GM18517 (cell line): Measurements from ENCODE around the gene SLC9A9.
"Not testable (repeated sequence)": the region's sequence is repeated elsewhere in the genome, so short reads cannot be mapped to it uniquely, and the experiment has no call there.

Source experiments
- ATAC-seq: cut with Tn5 transposase; IDR thresholded peaks from one replicate; pipeline ENCODE4 v1.9.1; 2021; ENCODE audit warnings: mild to moderate bottlenecking, moderate library complexity; ENCODE audit not compliant: unreplicated experiment

The SLC9A9 gene

DNA sequence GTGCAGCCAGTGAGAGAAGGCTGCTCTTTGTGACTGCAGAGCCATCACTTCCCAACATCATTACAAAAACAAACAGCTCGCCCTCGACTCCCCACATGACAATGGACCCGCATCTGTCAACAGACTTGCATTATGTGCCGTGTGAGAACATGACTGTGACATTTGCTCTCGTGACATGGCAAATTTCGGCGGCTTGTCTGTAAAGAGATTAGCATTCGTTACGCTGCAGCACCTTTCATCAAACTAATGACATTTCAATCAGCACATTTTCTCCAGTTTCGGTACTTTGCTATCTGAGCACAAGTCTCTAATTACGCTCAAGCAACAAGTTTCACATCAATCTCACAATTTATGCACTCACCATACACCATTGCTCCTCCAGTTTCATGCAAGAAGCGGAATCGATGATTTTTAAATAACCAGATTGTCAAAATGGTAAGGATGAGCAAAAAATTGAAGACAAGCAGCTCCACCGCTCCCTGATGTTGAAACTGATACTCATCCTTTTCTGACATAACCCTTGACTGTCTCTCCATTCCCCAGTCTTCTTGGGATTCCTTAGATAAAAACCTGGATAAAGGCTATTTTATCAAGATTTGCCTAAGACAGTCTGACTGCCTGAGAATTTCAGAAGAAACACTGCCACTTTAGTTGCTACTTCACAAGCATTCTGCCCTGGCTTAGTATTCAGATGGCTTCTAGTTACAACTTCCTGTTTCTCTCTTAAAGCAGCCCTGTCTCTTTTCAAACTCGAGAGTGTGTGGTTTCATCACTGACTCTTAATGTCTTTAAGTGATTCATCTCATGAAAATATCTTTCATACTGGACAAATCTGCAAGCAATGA lies at the start of gene SLC9A9:
Gene SLC9A9, minus strand, starts transcription at position 682 of the 845 bp plus-strand sequence. Its CDS starts 146 bp downstream, at position 536.
- ATAC-seq: peak; percentile 91

DNA sequence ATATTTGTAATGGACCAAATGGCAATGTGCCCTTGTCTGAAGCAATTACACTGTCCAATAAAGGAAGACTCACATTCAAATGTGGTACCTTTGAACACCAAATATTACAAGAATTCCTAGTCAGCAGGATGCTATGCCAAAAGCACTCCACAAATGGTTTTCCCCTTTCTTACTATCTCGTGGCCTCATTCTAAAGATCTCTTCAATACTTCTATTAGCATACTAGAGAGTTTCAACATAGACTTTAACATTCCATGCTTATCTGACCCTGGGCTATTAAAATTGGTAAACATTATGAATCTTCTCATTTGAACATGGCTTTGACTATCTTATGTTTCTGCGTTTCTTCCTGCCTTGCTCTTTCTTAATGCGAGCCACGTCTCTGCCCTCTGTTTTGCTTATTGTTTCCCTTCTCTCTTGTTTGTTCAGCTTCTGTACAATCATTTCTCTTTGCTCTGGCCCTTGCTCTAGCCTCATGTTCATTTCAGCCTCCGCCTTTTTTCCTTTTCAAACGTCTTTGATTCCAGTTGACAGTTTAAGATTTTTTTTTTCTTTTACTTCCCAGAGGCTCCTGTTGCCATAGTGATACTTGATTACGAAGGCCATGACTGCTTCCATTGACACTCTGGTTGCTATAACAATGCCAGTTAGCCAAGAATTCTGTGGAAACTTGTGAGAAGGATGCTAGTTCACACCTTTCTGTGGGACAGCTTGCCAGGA lies 49.5 kb upstream of the SLC9A9 start:
- ATAC-seq: no peak

DNA sequence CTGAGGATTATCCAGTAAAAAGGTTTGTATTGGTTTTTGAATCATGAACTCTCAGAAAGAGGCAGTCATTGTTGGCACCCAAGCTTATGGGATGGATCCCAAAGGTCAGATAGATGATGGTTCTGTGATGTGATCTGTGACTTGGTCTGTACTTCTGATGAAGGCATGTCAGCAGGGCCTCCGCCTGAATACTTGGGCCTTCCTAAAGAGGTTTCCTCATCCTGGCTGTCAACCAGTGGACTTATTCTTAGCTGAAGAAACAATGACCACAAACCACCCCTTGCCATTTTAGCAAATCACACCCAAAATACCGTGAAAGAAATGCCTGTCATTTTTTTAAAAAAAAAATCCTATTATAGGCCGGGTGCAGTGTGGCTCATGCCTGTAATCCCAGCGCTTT lies 48.2 kb upstream of the SLC9A9 start:
- no peak for ATAC-seq

DNA sequence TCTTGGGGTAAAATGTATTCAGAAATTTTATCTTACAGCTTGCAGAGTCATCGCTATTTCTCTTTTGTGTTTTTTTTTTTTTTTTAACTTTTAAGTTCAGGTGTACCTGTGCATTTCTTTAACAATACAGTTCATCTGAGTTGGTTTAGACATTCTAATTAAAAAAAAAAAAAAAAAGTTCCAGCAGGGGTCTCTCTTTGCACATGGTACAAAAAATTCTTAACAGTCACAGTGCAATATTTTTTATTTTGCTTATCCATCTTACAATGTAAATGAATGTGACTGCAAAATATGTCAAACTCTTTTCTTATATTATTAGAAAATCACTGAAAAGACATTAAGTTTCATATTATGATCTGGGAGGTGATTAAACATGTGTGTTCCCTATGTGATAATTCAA lies 47.5 kb upstream of the SLC9A9 start:
- no peak for ATAC-seq

DNA sequence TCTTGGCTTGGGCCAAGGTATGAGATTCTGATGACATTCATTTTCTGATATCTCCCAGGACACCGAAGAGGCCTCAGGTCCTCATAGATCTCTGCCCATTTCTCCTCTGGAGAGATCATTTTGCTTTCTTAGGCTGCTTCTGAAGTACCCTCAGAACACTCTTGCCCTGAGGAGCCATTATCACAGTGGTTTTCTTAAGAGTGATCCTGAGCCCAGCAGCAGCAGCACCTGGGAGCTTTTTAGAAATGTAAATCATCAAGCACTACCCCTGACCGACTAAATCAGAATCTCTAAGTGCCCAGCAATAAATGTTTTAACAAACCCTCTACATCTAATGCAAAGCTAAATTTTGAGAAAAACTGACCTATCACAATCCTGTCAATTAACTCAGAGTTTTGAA lies 40.6 kb upstream of the SLC9A9 start:
- no peak for ATAC-seq

DNA sequence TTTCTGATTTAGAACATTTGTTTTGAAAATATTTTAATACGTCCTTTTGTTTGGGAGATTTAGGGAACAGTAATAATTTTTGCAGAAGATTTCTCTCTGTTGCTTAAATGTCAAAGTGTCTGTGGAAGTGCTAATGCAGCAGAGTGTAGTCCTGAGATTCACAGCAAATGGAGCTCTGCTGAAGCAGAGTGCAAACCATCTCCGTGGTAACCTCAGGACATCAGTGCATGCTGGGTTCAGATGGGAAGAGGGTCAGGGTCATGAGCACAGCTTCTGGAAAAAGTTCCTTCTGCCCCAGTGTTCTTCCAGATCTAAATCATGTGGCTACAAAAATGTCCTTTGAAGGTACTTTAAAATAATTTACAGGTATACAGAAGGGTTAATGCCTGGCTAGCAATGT lies 39.9 kb upstream of the SLC9A9 start:
- no peak for ATAC-seq

DNA sequence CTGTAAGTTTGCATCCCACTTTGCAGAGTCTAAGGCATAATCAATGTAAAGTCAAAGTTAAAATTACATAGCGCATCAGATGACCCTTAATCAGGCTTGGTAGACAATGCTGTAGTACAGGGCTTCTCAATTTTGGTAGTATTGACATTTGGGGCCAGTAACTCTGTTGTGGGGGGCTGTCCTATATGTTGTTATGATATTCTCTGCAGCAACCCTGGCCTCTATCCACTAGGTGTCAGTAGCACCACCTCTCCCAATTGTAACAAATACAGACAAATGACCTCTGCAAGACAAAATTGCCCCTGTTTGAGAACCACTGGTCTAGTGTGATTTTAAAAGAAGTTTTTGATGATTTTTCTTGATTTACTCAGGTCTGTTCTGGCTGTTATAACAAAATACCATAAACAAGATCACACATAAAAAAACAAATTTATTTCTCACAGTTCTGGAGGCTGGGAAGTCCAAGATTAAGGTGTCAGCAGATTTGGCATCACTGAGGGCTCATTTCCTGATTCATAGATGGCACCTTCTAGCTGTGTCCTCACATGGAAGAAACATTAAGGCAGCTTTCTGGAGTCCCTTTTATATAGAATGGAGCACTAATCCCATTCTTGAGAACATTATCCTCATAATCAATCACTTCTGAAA lies 37.6 kb upstream of the SLC9A9 start:
- peak; percentile 93 for ATAC-seq

DNA sequence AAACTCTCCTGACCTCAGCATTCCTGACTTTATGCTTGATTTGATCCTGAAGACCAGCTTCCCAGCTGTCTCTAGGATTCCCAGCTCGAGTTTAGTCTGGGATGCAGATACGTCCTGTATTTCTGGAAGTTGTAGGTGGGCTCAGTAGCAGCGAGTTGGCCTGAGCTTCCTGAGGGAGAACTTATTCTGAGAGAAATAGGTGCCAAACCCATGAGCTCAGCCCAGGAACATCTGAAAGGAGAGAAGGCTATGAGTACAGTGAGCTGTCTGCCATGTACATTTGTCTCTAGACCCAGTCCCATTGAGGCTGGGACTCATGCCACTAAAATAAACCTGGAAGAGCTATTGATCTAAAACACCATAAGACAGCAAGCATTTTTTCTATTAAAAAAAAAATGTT lies 36.6 kb upstream of the SLC9A9 start:
- no peak for ATAC-seq

DNA sequence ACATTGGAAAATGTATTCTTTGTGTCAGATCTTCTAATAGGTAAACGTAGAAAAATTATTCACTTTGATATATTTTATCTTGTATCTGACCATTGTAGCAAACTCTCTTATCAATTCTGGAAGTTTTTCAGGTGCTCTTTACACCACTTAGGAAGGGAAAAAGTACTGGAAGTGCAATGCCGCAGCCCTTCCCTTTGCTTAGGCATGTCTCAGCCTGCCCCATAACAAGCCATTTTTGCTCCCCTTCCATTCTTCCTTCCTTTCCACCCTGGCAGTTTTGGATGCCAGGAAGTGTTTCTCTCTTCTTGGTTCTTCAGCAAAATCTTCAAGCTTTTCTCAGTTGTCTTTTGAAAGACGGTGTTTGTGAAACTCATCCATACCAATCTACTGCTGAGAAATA lies 34.9 kb upstream of the SLC9A9 start:
- ATAC-seq: no peak

DNA sequence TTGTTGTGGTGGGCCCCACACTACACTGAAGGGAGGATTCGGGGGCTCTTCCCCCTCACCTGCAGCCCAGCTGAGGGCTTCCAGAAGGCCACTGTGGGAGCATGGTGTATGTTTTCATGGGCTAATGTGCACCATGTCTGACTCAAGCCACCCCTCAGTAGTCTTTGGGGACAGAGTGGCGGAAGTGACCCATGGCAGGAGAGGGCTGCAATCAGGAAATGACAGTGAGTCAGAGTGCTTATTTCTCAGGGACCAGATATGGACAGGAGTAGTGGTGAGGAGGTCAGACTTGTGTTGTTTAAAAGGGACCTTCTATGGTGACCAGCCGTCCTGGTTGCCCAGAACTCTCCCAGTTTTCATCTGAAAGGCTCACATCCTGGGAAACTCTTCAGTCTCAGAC lies 32.8 kb upstream of the SLC9A9 start:
- ATAC-seq: no peak

DNA sequence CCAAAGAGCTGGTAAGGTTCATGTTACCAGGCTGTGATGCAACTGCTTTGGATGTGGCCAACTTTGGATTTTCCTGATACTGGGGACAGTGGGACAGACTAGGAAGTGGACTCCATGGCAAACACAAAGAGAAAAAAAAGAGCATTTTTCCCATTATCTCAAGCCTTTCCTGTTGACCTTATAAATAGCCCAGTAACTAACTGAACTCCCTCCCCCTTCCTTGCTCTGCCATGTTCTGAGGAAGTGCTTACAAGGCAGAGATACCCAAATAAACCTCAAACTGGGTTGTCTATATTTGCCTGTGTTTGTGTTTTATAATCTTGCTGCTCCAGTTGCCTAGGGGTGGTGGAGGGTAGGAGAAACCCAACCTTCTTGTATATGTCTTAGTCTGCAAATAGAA lies 27.3 kb upstream of the SLC9A9 start:
- no peak for ATAC-seq

DNA sequence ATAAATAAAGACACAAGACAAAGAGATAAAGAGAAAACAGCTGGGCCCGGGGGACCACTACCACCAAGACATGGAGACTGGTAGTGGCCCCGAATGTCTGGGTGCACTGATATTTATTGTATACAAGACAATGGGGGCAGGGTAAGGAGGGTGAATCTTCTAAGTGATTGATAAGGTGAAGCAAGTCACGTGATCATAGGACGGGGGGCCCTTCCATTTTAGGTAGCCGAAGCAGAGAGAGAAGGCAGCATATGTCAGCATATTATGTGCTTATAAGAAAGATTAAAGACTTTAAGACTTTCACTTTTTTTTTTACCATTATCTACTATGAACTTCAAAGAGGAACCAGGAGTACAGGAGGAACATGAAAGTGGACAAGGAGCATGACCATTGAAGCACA lies 25.3 kb upstream of the SLC9A9 start:
- ATAC-seq: not testable (repeated sequence)

DNA sequence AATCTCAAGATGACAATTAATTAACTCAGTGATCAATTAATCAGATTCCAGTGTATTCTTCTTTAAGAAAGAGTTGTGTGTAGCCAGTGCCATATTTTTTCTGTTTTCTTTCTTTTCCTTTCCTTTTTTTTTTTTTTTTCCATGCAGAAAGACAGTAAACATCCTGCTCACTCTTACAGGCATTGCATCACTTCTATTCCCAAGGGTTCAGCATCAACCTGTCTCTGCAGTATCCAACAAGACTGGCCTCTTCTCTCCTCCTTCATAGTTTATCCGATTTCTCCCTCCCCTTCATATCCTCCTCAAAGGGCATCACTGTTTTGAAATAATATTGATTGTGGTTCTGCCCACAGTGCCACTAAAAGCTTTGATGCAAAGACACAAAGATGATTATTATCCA lies 17.0 kb upstream of the SLC9A9 start:
- no peak for ATAC-seq

DNA sequence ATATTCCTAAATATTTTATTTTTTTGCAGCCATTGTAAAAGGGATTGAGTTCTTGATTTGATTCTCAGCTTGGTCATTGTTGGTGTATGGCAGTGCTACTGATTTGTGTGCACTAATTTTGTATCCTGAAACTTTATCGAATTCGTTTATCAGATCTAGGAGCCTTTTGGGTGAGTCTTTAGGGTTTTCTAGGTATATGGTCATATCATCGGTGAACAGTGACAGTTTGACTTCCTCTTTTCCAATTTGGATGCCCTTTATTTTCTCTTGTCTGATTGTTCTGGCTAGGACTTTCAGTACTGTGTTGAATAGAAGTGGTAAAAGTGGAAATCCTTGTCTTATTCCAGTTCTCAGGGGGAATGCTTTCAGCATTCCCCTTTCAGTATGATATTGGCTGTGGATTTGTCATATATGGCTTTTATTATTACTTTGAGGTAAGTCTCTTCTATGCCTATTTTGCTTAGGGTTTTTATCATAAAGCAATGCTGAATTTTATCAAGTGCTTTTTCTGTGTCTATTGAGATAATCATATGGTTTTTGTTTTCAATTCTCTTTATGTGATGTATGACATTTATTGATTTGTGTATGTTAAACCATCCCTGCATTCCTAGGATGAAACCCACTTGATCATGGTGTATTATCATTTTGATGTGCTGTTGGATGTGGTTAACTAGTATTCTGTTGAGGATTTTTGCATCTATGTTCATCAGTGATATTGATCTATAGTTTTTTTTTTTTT lies 11.4 kb upstream of the SLC9A9 start:
- no peak for ATAC-seq

DNA sequence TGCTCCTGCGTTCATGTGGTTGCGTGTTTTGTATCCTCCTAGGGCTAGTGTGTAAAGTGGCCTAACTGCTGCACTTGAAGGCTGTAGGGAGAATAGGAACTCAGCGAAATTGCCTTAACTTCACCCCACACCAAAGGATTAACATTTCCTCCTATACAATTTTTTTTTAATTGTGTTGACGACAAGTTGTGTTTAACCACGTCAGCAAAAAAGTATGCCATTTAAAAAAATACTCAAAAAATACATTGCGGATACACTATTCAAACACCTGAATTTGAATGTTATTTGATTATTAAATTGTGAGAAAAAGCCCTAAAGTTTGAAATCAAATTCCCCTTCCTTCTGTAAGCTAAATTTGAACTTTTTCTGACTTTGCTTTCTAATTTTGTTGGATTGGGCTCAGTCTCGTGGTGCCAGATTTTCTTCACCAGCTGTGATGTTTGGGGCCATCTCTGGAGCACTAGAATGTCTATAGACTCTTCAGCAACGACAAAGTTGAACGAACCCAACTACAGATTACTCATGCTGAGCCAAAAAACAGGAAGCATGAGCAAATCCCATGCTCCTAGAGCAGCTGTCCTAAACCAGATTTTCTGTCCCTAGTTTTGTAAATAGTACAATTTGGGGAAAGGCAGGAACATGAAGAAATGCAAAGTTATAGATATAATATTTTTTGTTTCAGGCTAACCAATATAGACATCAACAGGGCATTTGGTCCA lies 8.1 kb upstream of the SLC9A9 start:
- ATAC-seq: no peak

DNA sequence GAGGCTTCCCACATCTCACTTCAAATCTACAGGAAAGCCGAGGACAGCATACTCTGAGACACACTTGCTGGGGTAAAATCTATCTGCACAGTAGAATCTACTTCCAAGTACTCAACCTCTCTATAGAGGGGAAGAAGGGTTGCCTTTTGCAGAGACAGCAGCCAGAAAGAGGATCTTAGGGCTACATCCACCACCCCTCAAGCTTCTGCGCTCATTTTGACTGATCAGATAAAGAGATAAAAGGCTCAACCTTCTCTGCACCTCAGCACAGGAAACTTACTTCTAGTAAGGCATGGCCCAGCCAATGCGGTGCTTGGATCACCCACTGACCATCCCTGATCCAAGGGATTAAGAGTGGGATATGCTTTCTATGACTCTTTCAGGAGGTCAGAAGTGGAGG lies 6.9 kb upstream of the SLC9A9 start:
- no peak for ATAC-seq

DNA sequence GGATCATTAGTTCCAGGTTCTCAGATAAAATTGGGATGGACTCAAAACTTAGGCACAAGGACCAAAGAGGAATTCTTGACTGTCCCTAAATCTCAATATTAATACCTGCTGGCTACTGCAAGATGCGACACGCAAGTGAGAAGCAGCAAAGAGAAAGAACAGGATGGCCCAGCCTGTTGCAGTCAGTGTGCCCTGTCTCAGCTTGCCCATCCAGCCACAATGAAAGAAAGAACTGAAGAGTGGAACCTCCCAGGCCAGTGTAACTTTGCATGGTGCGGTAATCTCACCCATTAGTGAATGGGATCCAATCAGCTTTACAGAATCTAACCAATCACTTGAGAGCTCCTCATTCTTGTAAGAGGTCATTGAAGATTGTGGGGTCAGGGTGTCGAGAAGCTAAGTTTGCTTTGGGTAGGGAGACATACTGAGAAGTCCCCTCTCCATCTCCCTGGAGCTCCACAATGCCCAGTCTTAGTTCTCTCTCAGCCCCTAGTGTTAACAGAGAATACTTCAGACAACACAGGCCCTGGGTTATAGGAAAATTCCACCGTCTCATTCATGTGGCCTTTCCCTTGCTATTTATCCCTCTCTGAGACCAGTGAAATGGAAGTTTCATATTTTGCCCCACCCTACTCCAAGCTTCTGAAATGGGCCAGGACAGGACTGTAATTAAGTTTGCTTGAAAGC lies 3.2 kb upstream of the SLC9A9 start:
- no peak for ATAC-seq

DNA sequence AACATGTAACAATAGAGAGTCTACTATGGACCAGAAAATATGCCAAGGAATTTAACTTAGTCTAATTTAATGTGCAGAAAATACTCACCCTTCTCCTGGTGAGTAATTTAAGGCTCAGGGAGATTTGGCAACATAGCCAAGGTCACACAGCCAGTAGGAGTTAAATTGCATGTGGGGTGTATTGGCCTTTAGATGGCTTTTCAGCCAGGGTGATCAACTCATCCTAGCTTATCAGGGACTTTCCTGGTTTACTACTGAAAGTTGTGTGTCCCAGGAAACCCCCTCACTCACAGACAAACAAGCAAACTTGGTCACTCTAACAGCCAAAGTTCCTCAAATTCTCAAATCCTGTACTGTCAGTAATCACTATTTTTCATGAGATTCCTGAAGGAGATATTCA lies 2.6 kb upstream of the SLC9A9 start:
- ATAC-seq: no peak

DNA sequence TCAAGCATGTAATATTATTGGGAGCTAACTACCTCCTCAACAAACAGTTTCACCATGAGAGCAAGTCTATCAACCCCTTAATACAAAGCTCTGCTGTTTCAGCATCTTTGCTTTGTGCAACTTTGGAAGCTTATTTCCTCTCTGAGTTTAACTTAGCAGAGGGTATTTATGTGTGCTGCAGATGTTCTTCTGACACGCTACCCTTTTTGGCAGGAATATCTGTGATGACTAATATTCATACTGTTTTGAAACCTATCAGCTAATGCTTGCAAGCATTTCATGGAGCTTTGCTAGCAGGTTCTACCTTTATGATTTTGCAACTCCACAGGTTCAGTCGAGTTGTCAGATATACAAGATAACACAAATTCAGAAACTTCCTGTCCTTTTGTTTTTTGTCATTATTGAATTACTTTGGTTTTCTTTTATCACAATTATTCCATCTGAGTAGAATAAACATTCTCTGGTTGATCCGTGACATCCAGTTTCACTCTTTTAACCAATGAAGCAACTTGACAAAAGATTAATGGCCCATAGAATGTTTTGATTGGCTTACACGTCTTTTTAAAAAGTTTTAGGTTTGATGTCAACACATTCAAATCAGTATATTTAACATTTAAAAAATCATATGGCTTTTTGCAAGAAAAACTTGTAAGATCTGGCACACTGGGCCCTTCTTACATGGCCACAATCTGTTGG lies 1.7 kb upstream of the SLC9A9 start:
- peak; percentile 53 for ATAC-seq
